T-cell (primary cell): ENCODE data around the gene SELL. TPM values are rescaled to one million over a fixed set of nuclear protein-coding genes. Genes with fewer than 3 reads are reported as not detected.
A peak's percentile ranks its signal among the peaks of the same experiment; 100 is the strongest.

ENCODE experiments used
- ATAC-seq, 4 experiments: fragments of 200-7000 bp in 3 of 4; fragments of 150-1000 bp in 1 of 4; cut with Tn5 transposase; replicated peaks in 1 of 4; 1 replicate in 3 of 4; 2 replicates in 1 of 4; pipeline ENCODE4 v1.10.0; 2021; ENCODE audit warnings: moderate library complexity in 3 of 4, mild to moderate bottlenecking in 2 of 4, moderate number of reproducible peaks in 1 of 4
- CTCF ChIA-PET, 2 donors: fragments of 300-600 bp; sonication (Branson Sonifier 250); formaldehyde crosslinking; loops; one replicate each; lab custom pipeline; 2022; ENCODE audit warnings: antibody characterized with exemption in 2 of 2; lab: Charles Lee
- POLR2A ChIA-PET, 2 donors: fragments of 300-600 bp; sonication (Branson Sonifier 250); formaldehyde crosslinking; loops; one replicate each; lab custom pipeline; 2022; ENCODE audit warnings: antibody characterized with exemption in 2 of 2; lab: Charles Lee
- DNase-seq, 35 experiments: peaks; one replicate each; pipeline versions ENCODE4 v3.0.0 to v3.0.0-alpha.2; 2013 to 2023
- H3K27ac ChIP-seq: one replicate; pipeline ENCODE4 v1.5.1; 2013; ENCODE audit warnings: low read length
- H3K27me3 ChIP-seq, 2 experiments: replicated peaks in 1 of 2; 1 replicate in 1 of 2; 2 replicates in 1 of 2; pipeline versions ENCODE4 v1.6.1 to v1.7.0; 2013; ENCODE audit warnings: low read length in 1 of 2, mixed read lengths in 1 of 2; ENCODE audit not compliant: control insufficient read depth in 2 of 2, insufficient read depth in 2 of 2; ENCODE audit errors: extremely low read depth in 1 of 2
- H3K36me3 ChIP-seq, 2 donors: 1 replicate in 1 of 2; 2 replicates in 1 of 2; pipeline versions ENCODE4 v1.6.1 to v1.7.0; 2013; ENCODE audit warnings: low read length in 1 of 2; ENCODE audit not compliant: control insufficient read depth in 2 of 2, insufficient read depth in 1 of 2; ENCODE audit errors: extremely low read depth in 1 of 2
- H3K4me1 ChIP-seq, 2 experiments: 1 replicate in 1 of 2; 2 replicates in 1 of 2; pipeline versions ENCODE4 v1.6.1 to v1.7.0; 2013; ENCODE audit warnings: low read length in 2 of 2, mixed read lengths in 1 of 2; ENCODE audit not compliant: insufficient read depth in 2 of 2, control insufficient read depth in 1 of 2; ENCODE audit errors: extremely low read depth in 1 of 2
- H3K4me3 ChIP-seq, 2 donors: 1 replicate in 1 of 2; 2 replicates in 1 of 2; pipeline versions ENCODE4 v1.5.1 to v1.7.0; 2013; ENCODE audit warnings: mild to moderate bottlenecking in 2 of 2, low read length in 1 of 2, moderate library complexity in 1 of 2; ENCODE audit not compliant: control insufficient read depth in 1 of 2; ENCODE audit errors: extremely low read depth in 1 of 2
- H3K9me3 ChIP-seq: 2 replicates; pipeline ENCODE4 v1.7.0; 2013
- H3K27ac Mint-ChIP-seq, 2 donors: one replicate each; pipeline ENCODE4 v1.8.0; 2020 to 2021; ENCODE audit warnings: mild to moderate bottlenecking in 2 of 2, mixed read lengths in 2 of 2
- H3K27me3 Mint-ChIP-seq, 2 donors: one replicate each; pipeline ENCODE4 v1.8.0; 2021 to 2022; ENCODE audit warnings: mixed read lengths in 2 of 2
- H3K36me3 Mint-ChIP-seq: one replicate; pipeline ENCODE4 v1.8.0; 2021; ENCODE audit warnings: mixed read lengths
- H3K4me1 Mint-ChIP-seq, 3 donors: one replicate each; pipeline ENCODE4 v1.8.0; 2020 to 2022; ENCODE audit warnings: mixed read lengths in 3 of 3, mild to moderate bottlenecking in 1 of 3
- H3K4me3 Mint-ChIP-seq, 3 donors: one replicate each; pipeline ENCODE4 v1.8.0; 2020 to 2022; ENCODE audit warnings: mild to moderate bottlenecking in 3 of 3, mixed read lengths in 3 of 3, moderate library complexity in 3 of 3
- H3K9me3 Mint-ChIP-seq, 3 donors: one replicate each; pipeline ENCODE4 v1.8.0; 2020 to 2022; ENCODE audit warnings: mixed read lengths in 3 of 3
- WGBS: methylation state at CpG from one replicate; pipeline ENCODE4 v1.1.5; 2013; ENCODE audit warnings: missing lambda C conversion rate; ENCODE audit not compliant: insufficient coverage; 5-methylcytosine and 5-hydroxymethylcytosine counted together
- total RNA-seq, 35 experiments: library from RNA in 6 of 35; stranded (reverse) in 6 of 35; fragments of 120-200 nt in 1 of 35; gene quantifications; one replicate each; pipeline versions ENCODE4 v1.2.1 to v1.2.4 and lab custom pipeline; 2013 to 2026

SELL gene
- total RNA-seq, 5 donors from 2014 or later (not counting 1 experiment from before 2014, with no cell fraction given), result 305 to 461 (median 336) TPM

DNA sequence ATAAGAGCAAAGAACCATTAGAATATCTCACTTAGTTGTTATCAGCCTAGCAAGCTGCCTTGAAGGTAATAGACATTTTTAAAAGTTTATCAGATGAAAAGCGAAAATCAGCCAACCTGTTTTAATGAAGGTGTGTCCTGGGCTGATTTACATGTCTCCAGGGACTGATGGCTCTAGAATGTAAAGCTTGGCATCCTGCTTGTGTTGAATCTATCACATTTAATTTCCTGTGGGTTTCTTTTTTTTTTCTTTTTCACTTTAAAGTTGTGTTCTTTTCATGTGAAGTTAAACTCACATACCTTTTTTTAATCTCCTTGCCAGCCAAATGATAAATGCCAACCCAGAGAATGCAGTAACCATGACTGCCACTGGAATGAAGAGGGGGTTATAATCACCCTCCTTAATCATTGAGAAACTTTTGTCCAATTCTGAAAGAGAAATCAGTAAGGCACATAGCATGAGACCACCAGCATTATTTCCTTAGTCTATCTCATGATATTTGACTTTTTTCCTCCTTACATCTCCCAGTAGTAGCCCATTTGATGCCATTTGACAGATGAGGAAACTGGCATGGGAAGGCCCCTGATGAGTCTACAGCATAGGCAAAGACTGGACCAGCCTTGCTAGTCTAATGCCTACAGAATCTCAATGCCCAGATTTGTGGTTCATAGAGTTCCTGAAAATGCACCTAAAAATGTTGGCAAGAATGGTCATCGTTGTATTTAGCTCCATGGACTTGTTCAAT lies 10.0 kb downstream of the SELL start:
- Histone ChIP-seq H3K4me3 (peak overlapping the region in 1 of 2 donors; percentile 38), H3K36me3 (peaks cover 10 to 72% of the 10 kb centered on the region in 2 donors), H3K27me3 (no peaks in the 10 kb centered on the region), H3K9me3 (no peaks in the 10 kb centered on the region), H3K27ac (peak overlapping the region; percentile 43), H3K4me1 (peaks cover 63 to 94% of the 10 kb centered on the region in 2 experiments)
- POLR2A ChIA-PET, result interaction anchor here (0.5 to 0.7 kb wide), 2 partner anchors 8 to 96 kb away, joined by 3 read pairs; no protein-coding TSS in a partner anchor
- Mint-ChIP-seq H3K27me3 (no peaks in the 10 kb centered on the region), H3K36me3 (peaks cover 76% of the 10 kb centered on the region), H3K4me1 (peaks cover 84 to 98% (median 96%) of the 10 kb centered on the region in 3 donors), H3K9me3 (no peaks in the 10 kb centered on the region), H3K27ac (peak overlapping the region; percentile 92 to 95), H3K4me3 (peak overlapping the region; percentile 47 to 91 (median 80))
- peak in 1 of 35 experiments; percentile 53 for DNase-seq
- ATAC-seq, result peak; percentile 57 to 88 (median 68)
- CTCF ChIA-PET, result interaction anchor here (1.3 to 2.2 kb wide), 4 partner anchors 11 to 100 kb away, joined by 5 to 10 read pairs (median 8); no protein-coding TSS in a partner anchor
- 75% methylated on average over 1 of the region's 2 CpGs for WGBS

DNA sequence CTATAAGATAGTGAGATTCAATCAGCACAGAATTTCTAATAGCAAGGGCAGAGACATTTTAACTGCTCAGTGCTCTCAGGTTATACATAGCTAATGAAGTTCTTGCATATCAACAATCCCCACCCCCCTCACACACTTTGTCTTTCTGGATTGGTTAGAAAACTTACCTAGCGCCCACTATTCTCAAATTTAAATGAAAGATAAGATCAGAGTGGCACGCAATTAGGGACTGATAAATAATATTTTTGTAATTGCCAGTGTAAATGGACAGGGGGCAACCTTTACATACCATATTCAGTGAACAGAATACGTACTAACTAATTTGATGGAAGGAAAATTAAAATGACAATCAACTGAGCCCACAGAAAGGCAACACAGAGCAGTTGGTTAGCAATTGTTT lies 11.7 kb downstream of the SELL start:
- Mint-ChIP-seq H3K27ac (peak overlapping the region; percentile 92 to 95), H3K9me3 (no peaks in the 10 kb centered on the region), H3K4me1 (peaks cover 67 to 98% (median 96%) of the 10 kb centered on the region in 3 donors), H3K36me3 (peaks cover 76% of the 10 kb centered on the region), H3K4me3 (peak overlapping the region; percentile 44 to 91 (median 51)), H3K27me3 (no peaks in the 10 kb centered on the region)
- H3K9me3 ChIP-seq, result no peaks in the 10 kb centered on the region
- POLR2A ChIA-PET, result interaction anchor here in 1 of 2 donors (0.7 kb wide), 2 partner anchors 9 to 235 kb away, joined by 5 to 12 read pairs; no protein-coding TSS in a partner anchor
- peak overlapping the region in 1 of 2 donors; percentile 23 for H3K4me3 ChIP-seq
- CTCF ChIA-PET, result interaction anchor here (1.1 to 1.6 kb wide), 2 partner anchors 13 to 19 kb away, joined by 3 to 4 read pairs; no protein-coding TSS in a partner anchor
- peaks cover 75 to 94% of the 10 kb centered on the region in 2 experiments for H3K4me1 ChIP-seq
- H3K27me3 ChIP-seq, result no peaks in the 10 kb centered on the region
- ATAC-seq (no peak), DNase-seq (no peak)
- peak overlapping the region; percentile 36 for H3K27ac ChIP-seq
- peaks cover 10 to 64% of the 10 kb centered on the region in 2 donors for H3K36me3 ChIP-seq
- WGBS, result no CpG with 5 or more reads among the region's 3 CpGs

- H3K4me3 Mint-ChIP-seq, result peak overlapping the region; percentile 44 to 91 (median 51)
- CTCF ChIA-PET, result interaction anchor here (1.1 to 1.6 kb wide), 2 partner anchors 13 to 19 kb away, joined by 3 to 4 read pairs; no protein-coding TSS in a partner anchor
- DNase-seq (no peak), ATAC-seq (no peak)
- H3K4me1 Mint-ChIP-seq, result peaks cover 59 to 98% (median 96%) of the 10 kb centered on the region in 3 donors
- peaks cover 69% of the 10 kb centered on the region for H3K36me3 Mint-ChIP-seq
- POLR2A ChIA-PET, result interaction anchor here in 1 of 2 donors (0.7 kb wide), 1 partner anchor 20 kb away, joined by 3 read pairs; no protein-coding TSS in a partner anchor
- H3K9me3 Mint-ChIP-seq, result no peaks in the 10 kb centered on the region
- no peaks in the 10 kb centered on the region for H3K27me3 Mint-ChIP-seq
- peak overlapping the region; percentile 92 to 95 for H3K27ac Mint-ChIP-seq
- Histone ChIP-seq H3K36me3 (peaks cover 10 to 60% of the 10 kb centered on the region in 2 donors), H3K9me3 (no peaks in the 10 kb centered on the region), H3K4me1 (peaks cover 78 to 94% of the 10 kb centered on the region in 2 experiments), H3K27me3 (no peaks in the 10 kb centered on the region), H3K4me3 (peak overlapping the region in 1 of 2 donors; percentile 15), H3K27ac (peak overlapping the region; percentile 50)
- 5% methylated on average over 2 of the region's 3 CpGs for WGBS
Observed at GRCh38 chr1:169698976-169699375, 12.4 kb downstream of the SELL start.

DNA sequence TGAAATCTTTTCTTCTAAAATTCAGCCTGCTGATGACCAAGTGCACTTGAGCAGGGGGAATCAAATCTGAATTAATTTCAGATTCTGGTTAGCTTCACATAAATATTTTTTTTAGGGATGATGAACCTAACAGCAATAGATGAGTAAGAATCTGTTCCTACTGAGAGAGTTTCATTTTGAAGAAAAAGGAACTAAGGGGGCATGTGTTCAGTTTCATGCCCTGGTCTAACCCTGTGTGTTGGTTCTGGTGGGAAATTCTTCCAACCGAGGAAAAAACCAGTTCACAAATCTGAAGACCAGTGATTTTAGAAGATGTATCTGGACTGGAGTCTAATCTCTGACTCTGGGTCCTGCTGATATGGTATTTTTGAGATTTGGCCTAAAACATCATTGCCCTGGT lies 13.7 kb downstream of the SELL start:
- H3K36me3 ChIP-seq, result peaks cover 6 to 48% of the 10 kb centered on the region in 2 donors
- H3K27ac Mint-ChIP-seq, result peak overlapping the region; percentile 92 to 95

DNA sequence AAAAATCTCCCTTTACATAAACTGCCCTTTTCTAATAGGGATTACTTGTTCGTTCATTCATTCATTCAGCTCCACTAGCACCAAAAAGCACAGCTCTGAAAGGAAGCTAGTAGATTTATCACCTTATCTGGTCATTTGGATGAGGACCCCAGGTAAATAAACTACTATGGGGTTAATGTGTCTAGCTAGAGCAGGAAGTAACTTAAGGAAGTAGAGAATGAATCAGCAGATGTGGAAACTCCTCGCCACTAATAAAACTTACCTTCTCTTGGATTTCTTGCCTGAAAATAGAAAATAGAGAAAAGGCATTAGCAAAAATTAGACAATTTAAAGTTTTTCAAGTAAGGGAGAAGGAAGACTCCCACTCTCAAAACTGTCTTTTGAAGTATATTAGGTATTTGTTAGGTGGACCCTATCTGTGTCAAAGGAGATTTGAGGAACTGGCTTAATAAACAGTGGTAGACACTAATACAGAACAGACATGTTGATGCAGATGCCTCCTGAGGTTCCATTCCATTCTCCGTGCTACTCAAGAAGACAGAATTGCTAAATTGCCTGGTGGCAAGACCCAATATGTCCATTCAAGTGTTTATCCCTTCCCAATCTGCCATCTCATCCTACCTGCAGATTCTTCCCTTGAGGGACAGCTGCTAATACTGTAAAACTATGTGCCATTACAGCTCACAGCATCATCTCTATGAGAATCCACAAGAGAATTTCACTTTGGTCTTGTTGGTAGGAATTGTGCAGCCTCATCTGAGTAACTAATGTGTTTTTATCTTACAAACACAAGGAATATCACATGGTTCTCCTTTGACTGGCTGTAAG lies 14.9 kb downstream of the SELL start:
- ATAC-seq (no peak), DNase-seq (no peak)
- H3K4me3 ChIP-seq, result no peak overlapping the region
- no peaks in the 10 kb centered on the region for H3K9me3 ChIP-seq
- H3K4me1 Mint-ChIP-seq, result peaks cover 34 to 97% (median 94%) of the 10 kb centered on the region in 3 donors
- H3K4me3 Mint-ChIP-seq, result peak overlapping the region in 2 of 3 donors; percentile 42 to 91
- no peaks in the 10 kb centered on the region for H3K27me3 Mint-ChIP-seq
- H3K27me3 ChIP-seq, result no peaks in the 10 kb centered on the region
- peaks cover 1 to 39% of the 10 kb centered on the region in 2 donors for H3K36me3 ChIP-seq
- ChIA-PET CTCF (interaction anchor here (0.6 to 2.8 kb wide), 9 partner anchors 11 to 105 kb away, joined by 3 to 16 read pairs (median 5); no protein-coding TSS in a partner anchor), POLR2A (interaction anchor here (0.5 to 1.8 kb wide), 5 partner anchors 11 to 197 kb away, joined by 3 to 6 read pairs (median 3); no protein-coding TSS in a partner anchor)
- H3K27ac ChIP-seq, result peak overlapping the region; percentile 45
- H3K9me3 Mint-ChIP-seq, result no peaks in the 10 kb centered on the region
- H3K4me1 ChIP-seq, result peaks cover 83 to 87% of the 10 kb centered on the region in 2 experiments
- no CpG with 5 or more reads among the region's 3 CpGs for WGBS
- H3K36me3 Mint-ChIP-seq, result peaks cover 48% of the 10 kb centered on the region
- H3K27ac Mint-ChIP-seq, result peak overlapping the region; percentile 92

More for the DNA sequence above, 13.7 kb downstream of the SELL start:
- CTCF ChIA-PET, result interaction anchor here (0.6 to 2.8 kb wide), 2 partner anchors 16 to 96 kb away, joined by 3 to 16 read pairs; no protein-coding TSS in a partner anchor
- WGBS, result no CpG with 5 or more reads among the region's 1 CpG
- H3K27ac ChIP-seq, result peak overlapping the region; percentile 50
- POLR2A ChIA-PET, result interaction anchor here (0.6 to 1.3 kb wide), 5 partner anchors 8 to 1174 kb away, joined by 3 to 6 read pairs (median 4); no protein-coding TSS in a partner anchor
- H3K36me3 Mint-ChIP-seq, result peaks cover 56% of the 10 kb centered on the region
- peak overlapping the region in 2 of 3 donors; percentile 7 to 91 for H3K4me3 Mint-ChIP-seq
- H3K4me1 ChIP-seq, result peaks cover 81 to 91% of the 10 kb centered on the region in 2 experiments
- H3K9me3 Mint-ChIP-seq, result no peaks in the 10 kb centered on the region
- no peaks in the 10 kb centered on the region for H3K27me3 Mint-ChIP-seq
- H3K9me3 ChIP-seq, result no peaks in the 10 kb centered on the region
- H3K27me3 ChIP-seq, result no peaks in the 10 kb centered on the region
- peaks cover 47 to 98% (median 96%) of the 10 kb centered on the region in 3 donors for H3K4me1 Mint-ChIP-seq
- peak overlapping the region in 1 of 2 donors; percentile 15 for H3K4me3 ChIP-seq
- no peak for DNase-seq
- no peak for ATAC-seq
